Measurements from ENCODE around the gene PPP4R3B. TPM values are rescaled to one million over a fixed set of nuclear protein-coding genes. Genes with fewer than 3 reads are reported as not detected.

Gene PPP4R3B
- total RNA-seq, 1 donor from 2014 or later = 42.9 TPM

GRCh38 chr2:55498582-55498981 lies 118.8 kb downstream of the PPP4R3B start:
- no peak overlapping the region for H3K4me3 ChIP-seq (ENCODE audit: low read depth, low read length)
- TF ChIP-seq CTCF (IDR thresholded peaks at IDR 0.05; ENCODE audit: insufficient read depth, low read length, severe bottlenecking) = no peak
- DNase-seq (ENCODE audit: low read depth) = no peak
- H3K27me3 ChIP-seq (ENCODE audit: control insufficient read depth, insufficient read depth, low read length) = no peaks in the 10 kb centered on the region
- H3K36me3 ChIP-seq (ENCODE audit: control insufficient read depth, insufficient read depth, low read length) = no peaks in the 10 kb centered on the region
- no peak for FAIRE-seq

Other genes with a start within 250 kb of the PPP4R3B start
- 15.7 and 20.3 TPM in 2 replicates for gene CCDC88A, start 197.8 kb downstream of the PPP4R3B start, total RNA-seq
- 12.4 and 24.1 TPM in 2 replicates for gene CFAP36, start 97.9 kb downstream of the PPP4R3B start, total RNA-seq
- 30.1 and 30.8 TPM in 2 replicates for gene PNPT1, start 76.2 kb upstream of the PPP4R3B start, total RNA-seq

Data from bronchial epithelial cell (primary cell).